ENCODE data around the gene VWA3A. TPM values are rescaled to one million over a fixed set of nuclear protein-coding genes. Genes with fewer than 3 reads are reported as not detected.

The VWA3A gene
- total and polyA plus RNA-seq, 2 donors (not counting 3 experiments of a cell fraction or from before 2014, with no cell fraction given) = 0.12 to 0.84 TPM

- BruUV-seq (replicated peaks) = no TSS peak
- Histone ChIP-seq H3K9me1 (replicated peaks; ENCODE audit: control insufficient read depth, extremely low read depth, insufficient read depth, low read length) (no peaks in the 10 kb centered on the region), H3K4me3 (replicated peaks in 1 of 3; ENCODE audit: insufficient read depth in 1 of 3, low read depth in 1 of 3, low read length in 3 of 3) (no peak overlapping the region), H3K36me3 (ENCODE audit: control insufficient read depth in 2 of 2, extremely low read depth in 1 of 2, insufficient read depth in 2 of 2, low read length in 2 of 2) (no peaks in the 10 kb centered on the region), H3K27me3 (ENCODE audit: control insufficient read depth in 2 of 2, insufficient read depth in 2 of 2, low read length in 2 of 2) (no peaks in the 10 kb centered on the region), H4K20me1 (replicated peaks; ENCODE audit: control insufficient read depth, extremely low read depth, insufficient read depth, low read length) (no peaks in the 10 kb centered on the region), H3K4me1 (ENCODE audit: control insufficient read depth, extremely low read depth, insufficient read depth, low read length) (no peaks in the 10 kb centered on the region), H3K79me2 (ENCODE audit: control insufficient read depth, insufficient read depth, low read length) (no peaks in the 10 kb centered on the region), H3K9ac (replicated peaks; ENCODE audit: extremely low read depth, insufficient read depth, low read length) (no peak overlapping the region), H3K4me2 (ENCODE audit: insufficient read depth, low read length) (no peak overlapping the region), H3K9me3 (replicated peaks; ENCODE audit: control insufficient read depth, insufficient read depth, low read length) (no peaks in the 10 kb centered on the region), H2AFZ (ENCODE audit: low read depth, low read length) (no peak overlapping the region), H3K27ac (ENCODE audit: insufficient read depth, low read depth, low read length) (no peak overlapping the region)
- dilution Hi-C loops (cut with MboI; ENCODE audit: extremely low pct_ligation_motif_present, low sequenced_read_pairs) = no loop called here
- TF ChIP-seq MYC (IDR thresholded peaks at IDR 0.05; ENCODE audit: low read depth, low read length) = no peak
- no peak for TF ChIP-seq POLR2AphosphoS5 (IDR thresholded peaks at IDR 0.05; ENCODE audit: insufficient read depth, low read depth, low read length)
- no peak for TF ChIP-seq JUN (IDR thresholded peaks at IDR 0.05; ENCODE audit: borderline replicate concordance, insufficient read depth, insufficient read length, low read depth)
- TF ChIP-seq FOS (IDR thresholded peaks at IDR 0.05; ENCODE audit: borderline replicate concordance, insufficient read depth, low read length) = no peak
- no peak for TF ChIP-seq MAX (IDR thresholded peaks at IDR 0.05; ENCODE audit: insufficient read depth, insufficient read length)
- no peak for TF ChIP-seq CTCF (IDR thresholded peaks at IDR 0.05; ENCODE audit: extremely low read depth in 1 of 2, insufficient read depth in 1 of 2, low read depth in 1 of 2, low read length in 2 of 2)
- no peak for TF ChIP-seq GATA2 (IDR thresholded peaks at IDR 0.05; ENCODE audit: insufficient read depth, insufficient read length, low read depth, low read length)
- TF ChIP-seq POLR2A (IDR thresholded peaks at IDR 0.05; ENCODE audit: low read depth, low read length) = no peak
- TF ChIP-seq EZH2 (IDR thresholded peaks at IDR 0.05; ENCODE audit: borderline replicate concordance, low read depth, low read length, severe bottlenecking) = no peak
- intact Hi-C loops (cut with micrococcal nuclease) = no loop called here
- DNase-seq (ENCODE audit: low read depth, low spot score) (no peak), FAIRE-seq (no peak)
- CTCF ChIA-PET = no interaction called here
- POLR2A ChIA-PET = no interaction called here
Observed at GRCh38 chr16:22147853-22148252, 55.5 kb downstream of the VWA3A start.

Data from endothelial cell of umbilical vein (primary cell).